ENCODE measurements around the gene B4GALNT1.

- no peak for TF ChIP-seq CTCF (conservative IDR thresholded peaks at IDR 0.05 in 1 of 2, IDR thresholded peaks at IDR 0.05 in 1 of 2; ENCODE audit: low read depth in 1 of 2, low read length in 2 of 2)
- TF ChIP-seq EZH2 (IDR thresholded peaks at IDR 0.05; ENCODE audit: low read length, missing control alignments): no peak
Measured at GRCh38 chr12:57641699-57642442, 8.9 kb upstream of the B4GALNT1 start.

Data from fibroblast of lung (primary cell).